ENCODE measurements around the gene ZNF77.
"Not testable (repeated sequence)": the region's sequence is repeated elsewhere in the genome, so short reads cannot be mapped to it uniquely, and the experiment has no call there.

The ZNF77 gene

GRCh38 chr19:2944775-2945574 lies at the start of gene ZNF77:
Gene ZNF77, minus strand, starts transcription at chr19:2944971. Its CDS starts 131 bp downstream, at chr19:2944840.
- peak; percentile 96 for DNase-seq (ENCODE audit: low read depth)

GRCh38 chr19:2993579-2993978 lies 48.8 kb upstream of the ZNF77 start:
- no peak for DNase-seq (ENCODE audit: low read depth)

- no peak for DNase-seq (ENCODE audit: low read depth)
Measured at GRCh38 chr19:2992958-2993357, 48.2 kb upstream of the ZNF77 start.

- not testable (repeated sequence) for DNase-seq (ENCODE audit: low read depth)
Measured at GRCh38 chr19:2992333-2992732, 47.6 kb upstream of the ZNF77 start.

- DNase-seq (ENCODE audit: low read depth), result no peak
Measured at GRCh38 chr19:2989236-2989946, 44.6 kb upstream of the ZNF77 start.

GRCh38 chr19:2988568-2988967 lies 43.8 kb upstream of the ZNF77 start:
- DNase-seq (ENCODE audit: low read depth), result no peak

GRCh38 chr19:2987797-2988196 lies 43.0 kb upstream of the ZNF77 start:
- no peak for DNase-seq (ENCODE audit: low read depth)

- DNase-seq (ENCODE audit: low read depth), result no peak
Measured at GRCh38 chr19:2986951-2987524, 42.3 kb upstream of the ZNF77 start.

- no peak for DNase-seq (ENCODE audit: low read depth)
Measured at GRCh38 chr19:2984215-2984528, 39.4 kb upstream of the ZNF77 start.

- no peak for DNase-seq (ENCODE audit: low read depth)
Measured at GRCh38 chr19:2983351-2984214, 38.8 kb upstream of the ZNF77 start.

GRCh38 chr19:2982983-2983350 lies 38.2 kb upstream of the ZNF77 start:
- no peak for DNase-seq (ENCODE audit: low read depth)

GRCh38 chr19:2982561-2982960 lies 37.8 kb upstream of the ZNF77 start:
- no peak for DNase-seq (ENCODE audit: low read depth)

- no peak for DNase-seq (ENCODE audit: low read depth)
Measured at GRCh38 chr19:2981898-2982297, 37.1 kb upstream of the ZNF77 start.

GRCh38 chr19:2978772-2979171 lies 34.0 kb upstream of the ZNF77 start:
- DNase-seq (ENCODE audit: low read depth), result no peak

- no peak for DNase-seq (ENCODE audit: low read depth)
Measured at GRCh38 chr19:2978166-2978767, 33.5 kb upstream of the ZNF77 start.

GRCh38 chr19:2977746-2978138 lies 33.0 kb upstream of the ZNF77 start:
- no peak for DNase-seq (ENCODE audit: low read depth)

- DNase-seq (ENCODE audit: low read depth), result peak; percentile 85
Measured at GRCh38 chr19:2977001-2977745, 32.4 kb upstream of the ZNF77 start, which contains the start of gene TLE6. Gene TLE6, plus strand, starts transcription at chr19:2977564. Its CDS starts 670 bp downstream, at chr19:2978234.

GRCh38 chr19:2976609-2977000 lies 31.8 kb upstream of the ZNF77 start:
- DNase-seq (ENCODE audit: low read depth), result no peak

GRCh38 chr19:2974342-2975041 lies 29.7 kb upstream of the ZNF77 start:
- DNase-seq (ENCODE audit: low read depth), result no peak

- DNase-seq (ENCODE audit: low read depth), result no peak
Measured at GRCh38 chr19:2973229-2973628, 28.5 kb upstream of the ZNF77 start.
